HEK293 (cell line): ENCODE measurements around the gene CDX1.

Experiments used
- CTCF ChIP-seq: fragments of 450-650 bp; formaldehyde crosslinking; IDR thresholded peaks from 2 replicates; pipeline ENCODE4 v1.5.1; 2016; ENCODE audit warnings: missing biosample characterization, missing genetic modification characterization
- GLIS1 ChIP-seq: fragments of 450-650 bp; formaldehyde crosslinking; IDR thresholded peaks from 2 replicates; pipeline ENCODE4 v1.5.1; 2016; ENCODE audit warnings: missing biosample characterization, missing genetic modification characterization
- KLF10 ChIP-seq: fragments of 450-650 bp; IDR thresholded peaks from 2 replicates; pipeline ENCODE4 v1.5.1; 2018; ENCODE audit warnings: missing biosample characterization, mild to moderate bottlenecking, missing genetic modification characterization
- REPIN1 ChIP-seq: fragments of 450-650 bp; formaldehyde crosslinking; IDR thresholded peaks from 2 replicates; pipeline ENCODE4 v1.5.1; 2017; ENCODE audit warnings: missing biosample characterization, missing genetic modification characterization, low read depth
- REST ChIP-seq: fragments of 450-650 bp; formaldehyde crosslinking; IDR thresholded peaks from 2 replicates; pipeline ENCODE4 v1.5.1; 2016; ENCODE audit warnings: missing biosample characterization, missing genetic modification characterization
- ZBTB26 ChIP-seq: fragments of 450-650 bp; formaldehyde crosslinking; optimal IDR thresholded peaks from 2 replicates; pipeline ENCODE3; 2016; ENCODE audit warnings: missing biosample characterization, mild to moderate bottlenecking, missing genetic modification characterization
- ZBTB8A ChIP-seq: fragments of 450-650 bp; formaldehyde crosslinking; IDR thresholded peaks from 2 replicates; pipeline ENCODE4 v1.5.1; 2016; ENCODE audit warnings: missing biosample characterization, missing genetic modification characterization
- ZNF121 ChIP-seq: fragments of 450-650 bp; formaldehyde crosslinking; IDR thresholded peaks from 2 replicates; pipeline ENCODE4 v1.5.1; 2016; ENCODE audit warnings: missing biosample characterization, missing genetic modification characterization
- ZNF169 ChIP-seq: fragments of 450-650 bp; formaldehyde crosslinking; IDR thresholded peaks from 2 replicates; pipeline ENCODE4 v1.5.1; 2016; ENCODE audit warnings: missing biosample characterization, missing genetic modification characterization
- ZNF398 ChIP-seq: fragments of 450-650 bp; formaldehyde crosslinking; IDR thresholded peaks from 2 replicates; pipeline ENCODE4 v1.5.1; 2017; ENCODE audit warnings: missing biosample characterization, missing genetic modification characterization
- ZNF518A ChIP-seq: fragments of 450-650 bp; formaldehyde crosslinking; conservative IDR thresholded peaks from 2 replicates; pipeline ENCODE4 v1.5.1; 2016; ENCODE audit warnings: low read depth, missing biosample characterization, missing genetic modification characterization
- ZNF610 ChIP-seq: fragments of 450-650 bp; formaldehyde crosslinking; IDR thresholded peaks from 2 replicates; pipeline ENCODE4 v1.5.1; 2016; ENCODE audit warnings: missing biosample characterization, missing genetic modification characterization, borderline replicate concordance
- ZSCAN16 ChIP-seq: fragments of 450-650 bp; formaldehyde crosslinking; IDR thresholded peaks from 2 replicates; pipeline ENCODE4 v1.5.1; 2016; ENCODE audit warnings: missing biosample characterization, missing genetic modification characterization

- TF ChIP-seq ZBTB8A (tag by site-specific recombination) (no peak), REPIN1 (no peak), ZBTB26 (tag by site-specific recombination) (no peak), GLIS1 (no peak), REST (tag by site-specific recombination) (no peak), KLF10 (no peak), ZNF169 (no peak), ZNF518A (no peak), ZNF398 (tag by site-specific recombination) (no peak), ZNF121 (tag by site-specific recombination) (no peak), ZSCAN16 (tag by site-specific recombination) (no peak), CTCF (tag by site-specific recombination) (no peak), ZNF610 (no peak)
Measured at GRCh38 chr5:150139334-150139733, 27.2 kb upstream of the CDX1 start.
